Testis (tissue), 3 donors: ENCODE results near the gene MAEA. TPM values are rescaled to one million over a fixed set of nuclear protein-coding genes. Genes with fewer than 3 reads are reported as not detected.

ENCODE experiments used
- DNase-seq: peaks from one replicate; pipeline ENCODE4 v3.0.0-alpha.2; 2019
- H3K27ac ChIP-seq, 2 donors: fragments of 200-600 bp; sonication (generic); one replicate each; pipeline ENCODE4 v1.5.1; 2019
- H3K27me3 ChIP-seq: fragments of 200-600 bp; sonication (generic); one replicate; pipeline ENCODE4 v1.5.1; 2019
- H3K36me3 ChIP-seq: fragments of 200-600 bp; sonication (generic); one replicate; pipeline ENCODE4 v1.5.1; 2017; ENCODE audit warnings: low read depth; ENCODE audit errors: missing control alignments
- H3K4me1 ChIP-seq: fragments of 200-600 bp; sonication (generic); one replicate; pipeline ENCODE4 v1.5.1; 2019
- H3K4me3 ChIP-seq, 2 donors: fragments of 200-600 bp; sonication (generic); one replicate each; pipeline ENCODE4 v1.5.1; 2017 to 2019
- H3K9me3 ChIP-seq: fragments of 200-600 bp; sonication (generic); one replicate; pipeline ENCODE4 v1.5.1; 2017
- POLR2A ChIP-seq: fragments of 450-650 bp; IDR thresholded peaks from one replicate; pipeline ENCODE4 v1.6.1; 2017; ENCODE audit warnings: antibody characterized with exemption, mild to moderate bottlenecking, moderate library complexity
- WGBS, 2 donors: methylation state at CpG; one replicate each; pipeline ENCODE4 v1.1.5; 2018; 5-methylcytosine and 5-hydroxymethylcytosine counted together
- intact Hi-C: fragments of 100-400 bp; cut with DNase I; formaldehyde crosslinking; loops from one replicate; pipeline ENCODE4 v1.15.1; 2023; ENCODE audit warnings: low total_unique reads
- polyA plus RNA-seq: library from polyadenylated mRNA; stranded (reverse); fragments of 350-450 nt; fragmentation: Illumina TruSeq; extraction: RNeasy Lipid Tissue Mini Kit (QIAGEN cat#74804); gene quantifications from one replicate; pipeline ENCODE4 v1.2.3, GENCODE V29; 2014; ENCODE audit warnings: low read depth, low replicate concordance; ENCODE audit not compliant: insufficient read depth
- total RNA-seq, 2 donors: library from RNA; depleted of rRNA; stranded (reverse); fragments of >200 nt; gene quantifications; one replicate each; pipeline ENCODE4 v1.2.3, GENCODE V29; 2016
- TF ChIP-seq, protein P1 (sequence below), 3 experiments: fragments of 450-650 bp in 2 of 3; fragments of 200-600 bp in 1 of 3; sonication (generic) in 1 of 3; IDR thresholded peaks; one replicate each; pipeline ENCODE4 v1.5.1; 2016 to 2019; ENCODE audit warnings: antibody characterized with exemption in 3 of 3, mild to moderate bottlenecking in 2 of 3, moderate library complexity in 1 of 3

The MAEA gene
- total and polyA plus RNA-seq, 3 donors from 2014 or later: 71.2 to 129 (median 94.2) TPM

DNA sequence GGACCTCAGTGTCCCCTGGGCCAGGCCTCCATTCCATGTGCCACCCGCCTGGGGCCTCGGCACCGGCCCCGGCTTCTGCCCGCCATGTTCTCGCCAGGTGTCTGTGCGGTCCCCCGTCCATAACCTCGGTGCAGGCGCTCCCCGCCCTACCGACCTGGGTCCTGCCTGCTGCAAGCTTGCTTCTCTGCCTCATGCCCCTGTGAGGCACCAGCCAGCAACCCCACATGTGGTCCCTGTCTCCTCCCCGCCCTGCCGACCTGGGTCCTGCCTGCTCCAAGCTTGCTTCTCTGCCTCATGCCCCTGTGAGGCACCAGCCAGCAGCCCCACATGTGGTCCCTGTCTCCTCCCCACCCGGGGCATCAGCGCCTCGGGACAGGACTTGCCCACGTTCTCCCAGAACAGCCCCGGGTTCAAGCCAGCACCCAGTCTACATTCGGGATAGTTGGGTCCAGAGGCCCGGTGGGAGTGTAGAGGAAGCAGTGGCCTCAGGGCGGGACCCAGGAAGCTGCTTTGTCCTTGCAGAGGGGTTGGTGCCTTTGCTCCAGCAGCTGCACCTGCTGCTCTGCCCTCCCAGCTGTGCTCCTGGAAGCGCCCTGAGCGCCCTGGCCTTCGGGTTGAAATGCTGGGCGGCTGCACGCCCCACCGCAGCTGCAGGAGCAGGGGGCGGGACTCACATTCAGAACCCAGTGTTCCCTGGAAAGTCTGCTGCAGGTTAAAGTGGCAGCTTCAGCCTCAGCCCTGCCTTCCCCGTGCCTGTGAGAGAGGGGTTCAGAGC is 37.2 kb downstream of the MAEA start:
- no peak for DNase-seq
- no peaks in the 10 kb centered on the region for H3K36me3 ChIP-seq
- no peaks in the 10 kb centered on the region for H3K4me1 ChIP-seq
- WGBS, 2 donors: 88 to 95% methylated on average over 18 to 30 of the region's 30 CpGs
- no peak overlapping the region for H3K27ac ChIP-seq
- H3K9me3 ChIP-seq: no peaks in the 10 kb centered on the region
- no peak overlapping the region for H3K4me3 ChIP-seq
- H3K27me3 ChIP-seq: no peaks in the 10 kb centered on the region
- TF ChIP-seq, protein P1, sequence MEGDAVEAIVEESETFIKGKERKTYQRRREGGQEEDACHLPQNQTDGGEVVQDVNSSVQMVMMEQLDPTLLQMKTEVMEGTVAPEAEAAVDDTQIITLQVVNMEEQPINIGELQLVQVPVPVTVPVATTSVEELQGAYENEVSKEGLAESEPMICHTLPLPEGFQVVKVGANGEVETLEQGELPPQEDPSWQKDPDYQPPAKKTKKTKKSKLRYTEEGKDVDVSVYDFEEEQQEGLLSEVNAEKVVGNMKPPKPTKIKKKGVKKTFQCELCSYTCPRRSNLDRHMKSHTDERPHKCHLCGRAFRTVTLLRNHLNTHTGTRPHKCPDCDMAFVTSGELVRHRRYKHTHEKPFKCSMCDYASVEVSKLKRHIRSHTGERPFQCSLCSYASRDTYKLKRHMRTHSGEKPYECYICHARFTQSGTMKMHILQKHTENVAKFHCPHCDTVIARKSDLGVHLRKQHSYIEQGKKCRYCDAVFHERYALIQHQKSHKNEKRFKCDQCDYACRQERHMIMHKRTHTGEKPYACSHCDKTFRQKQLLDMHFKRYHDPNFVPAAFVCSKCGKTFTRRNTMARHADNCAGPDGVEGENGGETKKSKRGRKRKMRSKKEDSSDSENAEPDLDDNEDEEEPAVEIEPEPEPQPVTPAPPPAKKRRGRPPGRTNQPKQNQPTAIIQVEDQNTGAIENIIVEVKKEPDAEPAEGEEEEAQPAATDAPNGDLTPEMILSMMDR (IDR thresholded peaks at IDR 0.05): no peak
- TF ChIP-seq POLR2A: no peak
- intact Hi-C loops: no loop called here

DNA sequence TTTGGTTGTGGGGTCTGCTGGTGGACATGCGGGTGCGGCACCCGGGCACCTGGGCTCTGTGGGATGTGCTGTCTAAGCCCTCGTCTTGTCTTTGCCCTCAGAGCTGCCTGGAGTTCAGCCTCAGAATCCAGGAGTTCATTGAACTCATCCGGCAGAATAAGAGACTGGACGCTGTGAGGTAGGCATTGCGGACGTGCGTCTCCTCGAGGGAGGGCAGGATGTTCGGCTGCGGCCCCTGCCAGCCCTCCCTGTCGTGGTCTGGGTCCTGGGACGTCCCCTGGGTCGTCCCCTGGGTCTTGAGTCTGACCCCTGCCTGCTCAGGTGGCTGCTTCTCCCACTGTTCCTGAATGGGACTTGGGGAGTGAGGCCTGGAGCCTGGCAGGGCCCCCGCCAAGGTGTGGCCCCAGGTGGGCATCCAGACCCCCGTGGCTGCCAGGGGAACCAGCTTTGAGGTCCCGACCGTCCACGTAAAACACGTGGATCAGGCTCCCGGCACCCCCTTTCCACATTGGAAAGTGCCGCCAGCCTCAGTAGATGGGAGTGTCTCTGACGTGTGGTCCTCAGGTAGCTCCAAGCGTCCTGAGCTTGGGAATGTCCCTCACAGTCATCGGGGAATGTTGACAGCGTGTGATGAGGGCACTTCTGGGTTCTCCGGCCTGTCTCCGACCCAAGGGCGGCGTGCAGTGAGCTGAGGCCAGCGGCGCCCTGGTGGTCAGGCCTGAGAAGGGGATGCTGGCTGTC is 38.0 kb downstream of the MAEA start:
- no peak for DNase-seq
- 91 to 95% methylated on average over 9 to 33 of the region's 33 CpGs for WGBS, 2 donors
- TF ChIP-seq, protein P1 (IDR thresholded peaks at IDR 0.05): no peak
- no peak for TF ChIP-seq POLR2A
- H3K36me3 ChIP-seq: no peaks in the 10 kb centered on the region
- H3K4me1 ChIP-seq: no peaks in the 10 kb centered on the region
- no peak overlapping the region for H3K4me3 ChIP-seq
- no peaks in the 10 kb centered on the region for H3K27me3 ChIP-seq
- no peak overlapping the region for H3K27ac ChIP-seq
- intact Hi-C loops: no loop called here
- no peaks in the 10 kb centered on the region for H3K9me3 ChIP-seq

DNA sequence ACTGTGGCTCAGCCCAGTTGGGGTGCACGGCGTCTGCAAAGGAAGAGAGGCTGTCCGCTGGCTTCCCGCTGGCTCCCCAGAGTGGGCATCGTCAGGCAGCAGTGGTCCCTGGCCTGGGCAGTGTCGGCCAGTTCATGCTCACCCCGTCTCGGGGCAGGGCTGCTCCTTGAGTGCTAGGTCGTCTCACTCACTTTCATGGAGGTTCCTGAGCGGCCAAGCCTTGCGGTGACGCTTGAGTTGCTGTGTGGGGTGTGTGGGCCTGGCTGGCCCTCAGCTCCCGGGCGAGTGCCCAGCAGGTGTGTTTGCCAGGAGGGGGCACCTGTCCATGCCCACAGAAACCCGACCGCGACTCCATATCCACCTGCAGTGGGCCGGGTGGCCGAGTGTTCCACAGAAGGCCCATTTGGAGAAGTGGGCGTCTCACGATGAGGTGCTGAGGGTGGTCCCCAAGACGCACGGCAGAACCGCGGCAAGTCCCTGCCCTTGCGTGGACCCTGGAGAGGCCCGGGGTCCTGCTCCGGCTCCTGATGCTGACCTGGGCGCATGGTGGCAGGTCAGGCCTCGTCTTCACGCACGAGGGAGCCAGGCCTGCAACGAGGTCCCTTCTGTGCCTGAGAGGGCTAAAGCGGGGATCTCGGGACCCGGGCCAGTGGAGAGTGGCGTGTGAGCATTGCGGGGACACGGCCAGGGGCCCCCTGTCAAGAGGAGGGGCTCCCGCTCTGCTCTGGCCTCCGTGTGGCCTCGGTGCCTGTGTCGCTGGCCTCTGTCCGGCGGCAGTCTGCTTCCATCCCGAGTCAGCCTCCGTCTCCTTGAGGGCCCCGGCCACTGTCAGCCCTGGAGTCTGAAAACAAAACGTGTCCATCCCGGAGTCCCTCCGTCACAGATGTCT is 38.8 kb downstream of the MAEA start:
- no peaks in the 10 kb centered on the region for H3K4me1 ChIP-seq
- H3K9me3 ChIP-seq: no peaks in the 10 kb centered on the region
- no peak for TF ChIP-seq POLR2A
- no peaks in the 10 kb centered on the region for H3K27me3 ChIP-seq
- no peak for DNase-seq
- no peak overlapping the region for H3K4me3 ChIP-seq
- H3K27ac ChIP-seq: no peak overlapping the region
- intact Hi-C loops: no loop called here
- H3K36me3 ChIP-seq: no peaks in the 10 kb centered on the region
- 93 to 94% methylated on average over 16 to 46 of the region's 51 CpGs for WGBS, 2 donors

DNA sequence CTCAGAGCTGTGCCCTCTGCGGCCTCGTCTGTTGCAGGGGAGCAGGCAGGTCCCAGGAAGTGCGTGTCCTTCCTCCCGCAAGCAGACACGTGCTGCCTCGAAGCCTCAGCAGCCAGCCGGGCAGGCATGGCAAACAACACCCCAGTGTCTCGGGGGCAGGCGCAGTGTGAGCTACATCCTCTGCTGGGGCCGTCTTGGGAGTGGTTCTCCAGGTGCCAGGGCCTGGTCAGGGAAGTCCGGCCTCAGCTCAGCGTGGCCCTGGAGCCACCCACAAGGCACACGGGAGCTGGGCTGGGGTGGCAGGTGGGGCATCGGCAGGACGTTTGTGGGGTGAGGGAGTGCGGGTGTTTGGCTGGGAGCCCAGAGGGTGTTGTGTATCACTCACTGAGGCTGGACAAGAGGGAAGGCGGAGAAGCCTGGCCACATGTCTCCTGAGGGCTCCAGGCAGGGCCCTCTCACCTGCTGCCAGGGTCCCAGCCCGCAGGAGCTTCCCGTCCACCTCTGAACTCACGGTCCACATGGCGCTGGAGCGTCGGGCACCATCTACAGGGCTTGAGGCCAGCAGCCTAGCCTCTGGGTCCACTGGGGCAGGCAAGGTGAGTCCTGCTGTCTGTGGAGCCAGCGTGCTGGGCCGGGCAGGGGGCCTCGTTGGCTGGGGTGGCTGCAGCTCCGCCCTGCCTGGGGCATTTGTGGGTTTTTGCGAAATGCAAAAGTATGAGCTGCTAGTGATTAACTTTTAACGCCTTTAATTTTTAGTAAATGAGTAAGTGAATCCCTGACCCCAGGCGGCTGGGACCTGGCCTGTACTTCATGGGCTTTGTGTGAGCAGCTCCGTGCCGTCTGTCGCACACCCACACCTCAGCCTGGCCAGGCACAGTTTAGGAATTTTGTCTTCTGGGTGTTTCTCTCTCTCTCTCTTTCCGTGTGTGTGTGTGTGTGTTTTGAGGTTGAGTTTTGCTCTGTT is 40.0 kb downstream of the MAEA start:
- H3K4me3 ChIP-seq: no peak overlapping the region
- no peaks in the 10 kb centered on the region for H3K36me3 ChIP-seq
- H3K27me3 ChIP-seq: no peaks in the 10 kb centered on the region
- no peak for DNase-seq
- intact Hi-C loops: no loop called here
- H3K4me1 ChIP-seq: no peaks in the 10 kb centered on the region
- TF ChIP-seq, protein P1 (IDR thresholded peaks at IDR 0.05): no peak
- TF ChIP-seq POLR2A: no peak
- 84 to 87% methylated on average over 21 to 34 of the region's 34 CpGs for WGBS, 2 donors
- H3K9me3 ChIP-seq: no peaks in the 10 kb centered on the region
- H3K27ac ChIP-seq: no peak overlapping the region
